Esophagus squamous epithelium (tissue), 4 donors: ENCODE data around the gene UBTD1.

ENCODE experiments used
- POLR2A ChIP-seq, 4 donors: fragments of 450-650 bp; IDR thresholded peaks; one replicate each; pipeline ENCODE4 v1.6.1; 2017; ENCODE audit warnings: antibody characterized with exemption in 4 of 4, mild to moderate bottlenecking in 4 of 4, moderate library complexity in 3 of 4
- TF ChIP-seq, protein P1 (sequence below), 6 experiments: fragments of 450-650 bp in 4 of 6; fragments of 200-600 bp in 2 of 6; sonication (generic) in 2 of 6; IDR thresholded peaks; one replicate each; pipeline ENCODE4 v1.5.1; 2016 to 2019; ENCODE audit warnings: antibody characterized with exemption in 6 of 6, mild to moderate bottlenecking in 4 of 6, moderate library complexity in 4 of 6

DNA sequence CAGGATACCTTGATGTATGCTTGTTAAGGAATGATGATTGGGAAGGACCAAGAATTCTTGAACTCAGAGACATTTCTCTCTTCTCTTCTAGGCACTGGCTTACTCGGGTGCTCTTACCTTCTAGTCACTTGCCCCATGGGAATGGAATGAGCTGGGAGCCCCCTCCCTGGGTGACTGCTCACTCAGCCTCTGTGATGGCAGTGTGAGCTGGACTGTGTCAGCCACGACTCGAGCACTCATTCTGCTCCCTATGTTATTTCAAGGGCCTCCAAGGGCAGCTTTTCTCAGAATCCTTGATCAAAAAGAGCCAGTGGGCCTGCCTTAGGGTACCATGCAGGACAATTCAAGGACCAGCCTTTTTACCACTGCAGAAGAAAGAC is 42.0 kb upstream of the UBTD1 start:
- TF ChIP-seq, protein P1, sequence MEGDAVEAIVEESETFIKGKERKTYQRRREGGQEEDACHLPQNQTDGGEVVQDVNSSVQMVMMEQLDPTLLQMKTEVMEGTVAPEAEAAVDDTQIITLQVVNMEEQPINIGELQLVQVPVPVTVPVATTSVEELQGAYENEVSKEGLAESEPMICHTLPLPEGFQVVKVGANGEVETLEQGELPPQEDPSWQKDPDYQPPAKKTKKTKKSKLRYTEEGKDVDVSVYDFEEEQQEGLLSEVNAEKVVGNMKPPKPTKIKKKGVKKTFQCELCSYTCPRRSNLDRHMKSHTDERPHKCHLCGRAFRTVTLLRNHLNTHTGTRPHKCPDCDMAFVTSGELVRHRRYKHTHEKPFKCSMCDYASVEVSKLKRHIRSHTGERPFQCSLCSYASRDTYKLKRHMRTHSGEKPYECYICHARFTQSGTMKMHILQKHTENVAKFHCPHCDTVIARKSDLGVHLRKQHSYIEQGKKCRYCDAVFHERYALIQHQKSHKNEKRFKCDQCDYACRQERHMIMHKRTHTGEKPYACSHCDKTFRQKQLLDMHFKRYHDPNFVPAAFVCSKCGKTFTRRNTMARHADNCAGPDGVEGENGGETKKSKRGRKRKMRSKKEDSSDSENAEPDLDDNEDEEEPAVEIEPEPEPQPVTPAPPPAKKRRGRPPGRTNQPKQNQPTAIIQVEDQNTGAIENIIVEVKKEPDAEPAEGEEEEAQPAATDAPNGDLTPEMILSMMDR (IDR thresholded peaks at IDR 0.05): no peak
- TF ChIP-seq POLR2A (IDR thresholded peaks at IDR 0.05): no peak
